Mucosa of stomach (tissue), 1 donor: ENCODE data around the gene ID1.
A peak's percentile ranks its signal among the peaks of the same experiment; 100 is the strongest.
"Not testable (repeated sequence)": the region's sequence is repeated elsewhere in the genome, so short reads cannot be mapped to it uniquely, and the experiment has no call there.

Experiments
- H3K27me3 ChIP-seq: one replicate; pipeline ENCODE4 v1.7.0; 2013; ENCODE audit warnings: mild to moderate bottlenecking, low read length; ENCODE audit not compliant: control insufficient read depth, insufficient read depth
- H3K36me3 ChIP-seq: one replicate; pipeline ENCODE4 v1.7.0; 2013; ENCODE audit warnings: low read length; ENCODE audit not compliant: control insufficient read depth, insufficient read depth
- H3K4me1 ChIP-seq: one replicate; pipeline ENCODE4 v1.7.0; 2013; ENCODE audit warnings: mild to moderate bottlenecking, low read length; ENCODE audit not compliant: control insufficient read depth, insufficient read depth
- H3K4me3 ChIP-seq: one replicate; pipeline ENCODE4 v1.7.0; 2013; ENCODE audit warnings: low read length
- H3K9ac ChIP-seq: one replicate; pipeline ENCODE4 v1.7.0; 2013; ENCODE audit warnings: mild to moderate bottlenecking, low read length, moderate library complexity
- H3K9me3 ChIP-seq: one replicate; pipeline ENCODE4 v1.7.0; 2013; ENCODE audit warnings: mild to moderate bottlenecking, low read length, moderate library complexity; ENCODE audit not compliant: control insufficient read depth
- donor health status: Pancreatic carcinoma.

The ID1 gene

GRCh38 chr20:31607640-31608250 is 2.7 kb downstream of the ID1 start:
- Histone ChIP-seq H3K36me3 (peaks cover 14% of the 10 kb centered on the region), H3K9me3 (no peaks in the 10 kb centered on the region), H3K4me1 (peaks cover 70% of the 10 kb centered on the region), H3K27me3 (peaks cover 4% of the 10 kb centered on the region), H3K4me3 (peak overlapping the region; percentile 91), H3K9ac (peak overlapping the region; percentile 83)

- peaks cover 66% of the 10 kb centered on the region for H3K4me1 ChIP-seq
- peak overlapping the region; percentile 91 for H3K4me3 ChIP-seq
- H3K27me3 ChIP-seq: peaks cover 4% of the 10 kb centered on the region
- H3K9ac ChIP-seq: peak overlapping the region; percentile 83
- H3K36me3 ChIP-seq: peaks cover 14% of the 10 kb centered on the region
- no peaks in the 10 kb centered on the region for H3K9me3 ChIP-seq
Measured at GRCh38 chr20:31608251-31608945, 3.3 kb downstream of the ID1 start.

GRCh38 chr20:31612271-31612640 is 7.2 kb downstream of the ID1 start:
- not testable (repeated sequence) for H3K36me3 ChIP-seq, H3K9me3 ChIP-seq, H3K4me3 ChIP-seq, H3K9ac ChIP-seq, H3K27me3 ChIP-seq
- H3K4me1 ChIP-seq: peaks cover 50% of the 10 kb centered on the region

GRCh38 chr20:31615416-31615815 is 10.3 kb downstream of the ID1 start:
- H3K9me3 ChIP-seq: no peaks in the 10 kb centered on the region
- H3K4me1 ChIP-seq: peaks cover 22% of the 10 kb centered on the region
- H3K4me3 ChIP-seq: no peak overlapping the region
- H3K36me3 ChIP-seq: no peaks in the 10 kb centered on the region
- H3K27me3 ChIP-seq: no peaks in the 10 kb centered on the region
- no peak overlapping the region for H3K9ac ChIP-seq

- H3K36me3 ChIP-seq: no peaks in the 10 kb centered on the region
- no peaks in the 10 kb centered on the region for H3K9me3 ChIP-seq
- no peak overlapping the region for H3K4me3 ChIP-seq
- peaks cover 9% of the 10 kb centered on the region for H3K4me1 ChIP-seq
- no peaks in the 10 kb centered on the region for H3K27me3 ChIP-seq
- H3K9ac ChIP-seq: no peak overlapping the region
Measured at GRCh38 chr20:31617432-31618104, 12.5 kb downstream of the ID1 start.

- Histone ChIP-seq H3K9me3 (no peaks in the 10 kb centered on the region), H3K4me3 (no peak overlapping the region), H3K4me1 (peaks cover 4% of the 10 kb centered on the region), H3K27me3 (no peaks in the 10 kb centered on the region), H3K9ac (no peak overlapping the region), H3K36me3 (no peaks in the 10 kb centered on the region)
Measured at GRCh38 chr20:31620246-31620645, 15.2 kb downstream of the ID1 start.

GRCh38 chr20:31623123-31623505 is 18.0 kb downstream of the ID1 start:
- not testable (repeated sequence) for H3K9me3 ChIP-seq, H3K27me3 ChIP-seq, H3K36me3 ChIP-seq, H3K4me3 ChIP-seq, H3K9ac ChIP-seq, H3K4me1 ChIP-seq

GRCh38 chr20:31626534-31626933 is 21.4 kb downstream of the ID1 start:
- H3K36me3 ChIP-seq, H3K9ac ChIP-seq, H3K27me3 ChIP-seq, H3K4me1 ChIP-seq, H3K9me3 ChIP-seq, H3K4me3 ChIP-seq: not testable (repeated sequence)

- H3K27me3 ChIP-seq, H3K9me3 ChIP-seq, H3K4me1 ChIP-seq, H3K4me3 ChIP-seq, H3K36me3 ChIP-seq, H3K9ac ChIP-seq: not testable (repeated sequence)
Measured at GRCh38 chr20:31628057-31628456, 23.0 kb downstream of the ID1 start.

GRCh38 chr20:31630187-31630790 is 25.2 kb downstream of the ID1 start:
- H3K27me3 ChIP-seq: no peaks in the 10 kb centered on the region
- H3K9me3 ChIP-seq: no peaks in the 10 kb centered on the region
- H3K4me1 ChIP-seq: no peaks in the 10 kb centered on the region
- H3K9ac ChIP-seq: no peak overlapping the region
- no peak overlapping the region for H3K4me3 ChIP-seq
- no peaks in the 10 kb centered on the region for H3K36me3 ChIP-seq

- Histone ChIP-seq H3K4me1 (no peaks in the 10 kb centered on the region), H3K36me3 (no peaks in the 10 kb centered on the region), H3K27me3 (peaks cover 4% of the 10 kb centered on the region), H3K4me3 (no peak overlapping the region), H3K9ac (no peak overlapping the region), H3K9me3 (no peaks in the 10 kb centered on the region)
Measured at GRCh38 chr20:31632548-31633338, 27.7 kb downstream of the ID1 start.
